Heart left ventricle (tissue), 16 donors: ENCODE data around the gene GATA2. TPM values are rescaled to one million over a fixed set of nuclear protein-coding genes. Genes with fewer than 3 reads are reported as not detected.

Experiments used
- ATAC-seq, 4 donors: fragments of 200-7000 bp; cut with Tn5 transposase; one replicate each; pipeline ENCODE4 v1.9.1; 2020 to 2022; ENCODE audit warnings: moderate library complexity in 4 of 4, mild to moderate bottlenecking in 3 of 4, moderate number of reproducible peaks in 1 of 4
- DNase-seq, 5 donors: peaks; one replicate each; pipeline ENCODE4 v3.0.0-alpha.2; 2020
- H3K27ac ChIP-seq, 12 donors: fragments of 200-600 bp; sonication (generic) in 4 of 12; one replicate each; pipeline versions ENCODE4 v1.5.0 to v1.8.0; 2016 to 2022; ENCODE audit warnings: mild to moderate bottlenecking in 2 of 12
- H3K27me3 ChIP-seq, 9 donors: fragments of 200-600 bp; sonication (generic) in 2 of 9; one replicate each; pipeline versions ENCODE4 v1.5.1 to v1.8.0; 2016 to 2022; ENCODE audit warnings: mild to moderate bottlenecking in 3 of 9
- H3K36me3 ChIP-seq, 9 donors: fragments of 200-600 bp; sonication (generic) in 2 of 9; one replicate each; pipeline versions ENCODE4 v1.5.0 to v1.8.0; 2018 to 2022; ENCODE audit warnings: mild to moderate bottlenecking in 2 of 9
- H3K4me1 ChIP-seq, 12 donors: fragments of 200-600 bp; sonication (generic) in 4 of 12; one replicate each; pipeline versions ENCODE4 v1.5.0 to v1.8.0; 2016 to 2022; ENCODE audit warnings: mild to moderate bottlenecking in 3 of 12
- H3K4me3 ChIP-seq, 12 donors: fragments of 200-600 bp; sonication (generic) in 4 of 12; one replicate each; pipeline versions ENCODE4 v1.5.0 to v1.8.0; 2017 to 2022; ENCODE audit warnings: mild to moderate bottlenecking in 9 of 12, moderate library complexity in 4 of 12
- H3K9me3 ChIP-seq, 12 donors: fragments of 200-600 bp; sonication (generic) in 4 of 12; one replicate each; pipeline versions ENCODE4 v1.5.0 to v1.8.0; 2016 to 2022; ENCODE audit warnings: mild to moderate bottlenecking in 1 of 12
- POLR2A ChIP-seq, 2 donors: fragments of 450-650 bp; IDR thresholded peaks; one replicate each; pipeline ENCODE4 v1.6.1; 2017; ENCODE audit warnings: antibody characterized with exemption in 2 of 2, mild to moderate bottlenecking in 2 of 2, moderate library complexity in 2 of 2
- WGBS, 4 donors: extraction: QIAGEN DNeasy Blood & Tissue Kit in 2 of 4; methylation state at CpG; one replicate each; pipeline versions ENCODE4 v1.1.5 to v1.1.7; 2013 to 2018; 5-methylcytosine and 5-hydroxymethylcytosine counted together
- intact Hi-C, 10 donors: fragments of 100-400 bp; cut with DNase I; formaldehyde crosslinking; loops; one replicate each; pipeline versions ENCODE4 v1.11.1 to v1.14.2; 2022
- polyA plus RNA-seq, 2 donors: library from polyadenylated mRNA; stranded (reverse); fragments of 200-250 nt; gene quantifications; one replicate each; pipeline ENCODE4 v1.2.3, GENCODE V29; 2013
- total RNA-seq, 9 donors: library from RNA; depleted of rRNA in 2 of 9; stranded (reverse); fragments of >200 nt in 2 of 9; fragmentation: NEBNext Ultra II Directional in 3 of 9; extraction: Animal tissue kit (Norgen Biotek cat#: 25700) in 3 of 9; gene quantifications; one replicate each; pipeline versions ENCODE4 v1.1.0 to v1.2.4, GENCODE V29; 2016 to 2023
- TF ChIP-seq, protein P1 (sequence below), 12 donors: fragments of 200-600 bp; sonication (generic) in 4 of 12; IDR thresholded peaks; one replicate each; pipeline versions ENCODE4 v1.5.0 to v1.8.0; 2018 to 2022; ENCODE audit warnings: antibody characterized with exemption in 12 of 12, mild to moderate bottlenecking in 5 of 12
- donor health status: ischemic (EF 13 %, LVEDD 7.1; RV severe dilation, severe dysfunction).
- donor health status: healthy with polysubstance abuse.
- donor health status: DM: no; HTN: yes; CAD: no.
- donor health status: DM: no; HTN: no; CAD: no.
- donor health status: ischemic (EF 25% LVEDD 6.9; RV normal size, moderate dysfunction).
- donor health status: ischemic (EF 25% LVEDD 5.7; RV mildly dilated, moderate dysfunction).
- donor health status: healthy.
- donor health status: DM: yes; HTN: yes; CAD: no.
- donor health status: ischemic (EF 35%, LVEDD 5.7; RV mildly dilated, moderate dysfunction).
- donor health status: nonischemic (EF 11% LVEDD 7.7; RV severe dilation, severe dysfunction).
- donor health status: DM: yes; HTN: yes; CAD: no.
- donor health status: PGD.
- donor health status: ischemic (EF 29% LVEDD 5.4; RV normal size, mild dysfunction).
- donor health status: nonischemic (EF 23%, LVEDD 6.1; RV moderate dilation, normal function).

Gene GATA2
- total and polyA plus RNA-seq, 11 donors = 6.0 to 30.7 (median 12.8) TPM

DNA sequence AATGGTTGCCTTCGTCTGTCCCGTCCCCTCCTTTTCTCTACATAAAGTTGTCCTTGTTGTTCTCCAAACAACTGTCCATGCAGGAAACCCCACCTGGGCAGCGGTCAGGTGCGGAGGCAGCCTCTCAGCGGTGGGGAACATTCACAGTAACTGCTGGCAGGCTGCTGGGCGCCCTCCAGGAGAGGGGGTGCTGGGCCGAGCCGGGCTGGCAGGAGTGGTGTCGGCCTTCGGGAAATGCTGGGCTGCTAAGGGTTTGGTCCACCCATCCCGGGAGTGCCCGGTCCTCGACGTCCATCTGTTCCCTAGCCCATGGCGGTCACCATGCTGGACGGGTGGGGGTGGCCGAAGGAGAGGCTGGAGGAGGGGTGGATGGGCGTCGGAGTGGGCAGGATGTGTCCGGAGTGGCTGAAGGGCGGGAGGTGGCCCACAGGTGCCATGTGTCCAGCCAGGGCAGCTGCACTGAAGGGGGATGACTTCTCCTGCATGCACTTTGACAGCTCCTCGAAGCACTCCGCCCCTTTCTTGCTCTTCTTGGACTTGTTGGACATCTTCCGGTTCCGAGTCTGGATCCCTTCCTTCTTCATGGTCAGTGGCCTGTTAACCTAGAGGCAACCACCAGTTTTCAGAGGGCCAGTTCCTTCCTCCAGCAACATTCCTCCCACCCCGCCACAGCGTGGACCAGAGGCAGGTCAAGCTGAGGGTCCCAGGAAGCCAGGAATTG, 12.1 kb downstream of the GATA2 start:
- peaks cover 11 to 69% (median 33%) of the 10 kb centered on the region in 9 donors for H3K27me3 ChIP-seq
- H3K27ac ChIP-seq = peak overlapping the region; percentile 31 to 98 (median 67)
- DNase-seq = peak in 2 of 5 donors; percentile 26 to 52
- intact Hi-C loops = loop anchor here in 2 of 10 donors (2.0 to 5.0 kb wide), 3 partner anchors 54 to 91 kb away; no protein-coding TSS in a partner anchor
- 61 to 82% (median 75%) methylated on average over 24 to 27 of the region's 27 CpGs for WGBS, 4 donors
- H3K9me3 ChIP-seq = no peaks in the 10 kb centered on the region
- peaks cover 0 to 67% (median 33%) of the 10 kb centered on the region in 12 donors for H3K4me1 ChIP-seq
- H3K4me3 ChIP-seq = peak overlapping the region in 5 of 12 donors; percentile 10 to 60 (median 17)
- ATAC-seq = no peak
- no peak for TF ChIP-seq POLR2A (IDR thresholded peaks at IDR 0.05)
- H3K36me3 ChIP-seq = peaks cover 0 to 25% (median 7%) of the 10 kb centered on the region in 9 donors

DNA sequence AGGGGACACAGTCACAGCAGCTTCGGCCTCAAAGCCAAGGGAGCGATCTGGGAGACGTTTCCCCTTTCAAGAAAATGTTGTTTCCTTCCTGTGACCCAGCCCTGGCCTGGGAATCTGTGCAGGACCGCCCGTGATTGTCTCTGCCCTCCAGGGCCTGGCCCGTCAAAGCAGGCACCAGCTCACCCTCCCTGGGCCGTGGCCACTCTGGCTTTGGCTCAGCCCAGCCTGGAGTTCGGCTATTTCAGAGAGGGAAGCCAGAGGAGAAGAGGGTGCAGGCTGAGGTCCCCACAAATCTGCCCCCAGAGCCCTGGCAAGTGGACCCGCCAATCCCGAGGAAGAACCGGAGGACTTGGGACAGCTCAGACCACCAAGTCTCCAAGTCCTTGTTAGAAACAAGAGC, 12.7 kb downstream of the GATA2 start:
- TF ChIP-seq, protein P1, sequence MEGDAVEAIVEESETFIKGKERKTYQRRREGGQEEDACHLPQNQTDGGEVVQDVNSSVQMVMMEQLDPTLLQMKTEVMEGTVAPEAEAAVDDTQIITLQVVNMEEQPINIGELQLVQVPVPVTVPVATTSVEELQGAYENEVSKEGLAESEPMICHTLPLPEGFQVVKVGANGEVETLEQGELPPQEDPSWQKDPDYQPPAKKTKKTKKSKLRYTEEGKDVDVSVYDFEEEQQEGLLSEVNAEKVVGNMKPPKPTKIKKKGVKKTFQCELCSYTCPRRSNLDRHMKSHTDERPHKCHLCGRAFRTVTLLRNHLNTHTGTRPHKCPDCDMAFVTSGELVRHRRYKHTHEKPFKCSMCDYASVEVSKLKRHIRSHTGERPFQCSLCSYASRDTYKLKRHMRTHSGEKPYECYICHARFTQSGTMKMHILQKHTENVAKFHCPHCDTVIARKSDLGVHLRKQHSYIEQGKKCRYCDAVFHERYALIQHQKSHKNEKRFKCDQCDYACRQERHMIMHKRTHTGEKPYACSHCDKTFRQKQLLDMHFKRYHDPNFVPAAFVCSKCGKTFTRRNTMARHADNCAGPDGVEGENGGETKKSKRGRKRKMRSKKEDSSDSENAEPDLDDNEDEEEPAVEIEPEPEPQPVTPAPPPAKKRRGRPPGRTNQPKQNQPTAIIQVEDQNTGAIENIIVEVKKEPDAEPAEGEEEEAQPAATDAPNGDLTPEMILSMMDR (IDR thresholded peaks at IDR 0.05) = no peak
- no peak for TF ChIP-seq POLR2A (IDR thresholded peaks at IDR 0.05)
- no peaks in the 10 kb centered on the region for H3K9me3 ChIP-seq
- DNase-seq = peak; percentile 37 to 65 (median 45)
- H3K27me3 ChIP-seq = peaks cover 10 to 63% (median 29%) of the 10 kb centered on the region in 9 donors
- peak overlapping the region in 5 of 12 donors; percentile 10 to 60 (median 17) for H3K4me3 ChIP-seq
- H3K36me3 ChIP-seq = peaks cover 0 to 19% (median 7%) of the 10 kb centered on the region in 9 donors
- peak in 3 of 4 donors; percentile 38 to 49 (median 43) for ATAC-seq
- 49 to 62% (median 56%) methylated on average over 8 to 11 of the region's 11 CpGs for WGBS, 4 donors
- peak overlapping the region in 11 of 12 donors; percentile 24 to 98 (median 67) for H3K27ac ChIP-seq
- intact Hi-C loops = loop anchor here in 2 of 10 donors (2.0 to 5.0 kb wide), 3 partner anchors 53 to 92 kb away; no protein-coding TSS in a partner anchor
- peaks cover 0 to 61% (median 32%) of the 10 kb centered on the region in 12 donors for H3K4me1 ChIP-seq

DNA sequence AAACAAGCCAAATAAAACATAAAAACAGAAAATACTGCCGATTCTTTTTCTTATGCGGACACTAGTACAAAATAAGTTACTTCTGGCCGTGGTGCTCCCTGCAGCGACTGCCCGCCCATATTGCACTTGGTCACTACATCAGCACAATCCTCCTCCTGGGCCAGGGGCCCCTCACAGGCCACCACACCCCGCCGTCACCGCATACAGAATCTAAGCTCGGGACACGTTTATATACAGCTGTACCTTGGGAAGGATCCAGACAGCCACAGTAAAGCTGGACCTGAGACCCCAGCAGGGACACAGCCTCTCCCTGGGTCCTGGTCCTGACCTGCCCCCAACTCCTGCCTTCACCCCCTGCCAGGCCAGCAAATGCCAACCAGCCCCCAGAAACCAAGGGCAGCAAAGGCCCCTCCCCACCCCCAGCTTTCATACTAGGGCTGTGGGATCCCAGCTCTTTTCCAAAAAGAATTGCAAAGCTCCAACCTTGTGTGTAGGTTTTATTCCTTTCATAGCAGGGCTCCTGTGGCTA, 13.4 kb downstream of the GATA2 start:
- H3K4me3 ChIP-seq = peak overlapping the region in 1 of 12 donors; percentile 4
- peaks cover 0 to 54% (median 30%) of the 10 kb centered on the region in 12 donors for H3K4me1 ChIP-seq
- H3K27me3 ChIP-seq = peaks cover 10 to 56% (median 26%) of the 10 kb centered on the region in 9 donors
- DNase-seq (peak in 1 of 5 donors; percentile 37), ATAC-seq (no peak)
- H3K27ac ChIP-seq = peak overlapping the region in 7 of 12 donors; percentile 39 to 98 (median 72)
- TF ChIP-seq, protein P1 (IDR thresholded peaks at IDR 0.05) = no peak
- TF ChIP-seq POLR2A (IDR thresholded peaks at IDR 0.05) = no peak
- intact Hi-C loops = loop anchor here in 2 of 10 donors (2.0 to 5.0 kb wide), 4 partner anchors 47 to 93 kb away; no protein-coding TSS in a partner anchor
- peaks cover 0 to 18% (median 7%) of the 10 kb centered on the region in 9 donors for H3K36me3 ChIP-seq
- 84 to 89% (median 86%) methylated on average over 10 of the region's 10 CpGs for WGBS, 4 donors
- no peaks in the 10 kb centered on the region for H3K9me3 ChIP-seq

DNA sequence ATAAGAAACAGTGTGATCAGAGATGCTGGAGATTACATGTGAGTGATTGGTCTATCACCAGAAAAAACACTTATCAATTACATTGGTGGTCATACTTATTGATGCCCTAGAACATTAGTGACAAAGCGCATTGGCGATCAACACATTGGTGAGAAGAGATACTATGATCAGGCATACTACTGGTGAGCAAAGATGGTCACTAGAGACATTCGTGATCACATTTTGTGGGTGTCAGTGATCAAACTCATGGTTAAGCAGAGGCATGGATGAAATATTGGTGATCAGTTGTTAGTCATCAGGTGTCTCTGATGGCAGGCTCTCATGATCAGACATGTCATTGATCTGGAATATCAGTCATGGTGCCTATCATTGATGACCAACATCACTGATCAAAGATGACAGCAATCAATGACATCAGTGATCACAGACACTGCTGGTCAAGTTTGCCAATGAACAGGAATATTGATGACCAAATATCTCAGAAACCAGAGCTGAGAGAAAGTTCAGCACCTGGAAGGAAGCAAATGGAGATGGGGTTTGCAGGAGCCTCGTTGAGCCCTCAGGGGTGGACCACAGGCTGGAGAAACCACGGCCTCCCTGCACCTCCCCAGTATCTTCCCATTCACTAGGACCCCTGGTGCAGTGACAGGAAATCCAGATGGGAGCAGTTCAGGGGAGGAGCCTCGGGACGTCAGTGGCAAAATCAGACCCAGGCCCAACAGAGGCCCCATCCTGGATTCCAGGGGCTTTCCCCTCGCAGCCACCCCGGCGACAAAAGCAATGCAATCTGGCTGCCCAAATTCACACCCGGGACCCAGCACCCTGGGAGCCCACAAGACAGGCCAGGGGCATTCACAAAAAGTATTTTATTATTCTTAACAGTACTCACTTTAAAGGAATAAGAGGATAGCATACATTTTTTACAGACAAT, 14.2 kb downstream of the GATA2 start:
- Histone ChIP-seq H3K4me3 (no peak overlapping the region), H3K27me3 (peaks cover 5 to 50% (median 22%) of the 10 kb centered on the region in 9 donors), H3K36me3 (peaks cover 0 to 18% (median 7%) of the 10 kb centered on the region in 9 donors), H3K4me1 (peaks cover 0 to 47% (median 30%) of the 10 kb centered on the region in 12 donors), H3K9me3 (no peaks in the 10 kb centered on the region), H3K27ac (no peak overlapping the region)
- intact Hi-C loops = loop anchor here in 1 of 10 donors (5.0 kb wide), 1 partner anchor 47 kb away; no protein-coding TSS in a partner anchor
- WGBS, 4 donors = 74 to 88% (median 81%) methylated on average over 9 to 11 of the region's 11 CpGs
- ATAC-seq = no peak
- peak in 1 of 5 donors; percentile 35 for DNase-seq
- no peak for TF ChIP-seq POLR2A (IDR thresholded peaks at IDR 0.05)
